Suppressor macrophage (primary cell): ENCODE results near the gene TMCC3.
"Not testable (repeated sequence)": the region's sequence is repeated elsewhere in the genome, so short reads cannot be mapped to it uniquely, and the experiment has no call there.

Experiments
- DNase-seq, 4 experiments: peaks; one replicate each; pipeline ENCODE4 v3.0.0-alpha.2; 2020 to 2022
- total RNA-seq, 17 experiments: gene quantifications; one replicate each; lab custom pipeline; 2026; ENCODE audit warnings: mixed read lengths in 6 of 17, inconsistent platforms in 3 of 17; lab: John Stamatoyannopoulos, UW

The TMCC3 gene
- 0.28 to 13.4 (median 6.7) reads per million in 17 experiments for total RNA-seq

GRCh38 chr12:94650143-94651056, at the start of gene TMCC3:
TMCC3 (minus strand) TSS chr12:94650557; CDS start chr12:94650430, 127 bp downstream.
- DNase-seq: peak; percentile 55 to 86 (median 65)

- DNase-seq: peak; percentile 58 to 81 (median 76)
Measured at GRCh38 chr12:94699801-94700200, 49.4 kb upstream of the TMCC3 start.

- no peak for DNase-seq
Measured at GRCh38 chr12:94698578-94698977, 48.2 kb upstream of the TMCC3 start.

- DNase-seq: no peak
Measured at GRCh38 chr12:94697631-94698030, 47.3 kb upstream of the TMCC3 start.

- no peak for DNase-seq
Measured at GRCh38 chr12:94694732-94695131, 44.4 kb upstream of the TMCC3 start.

- DNase-seq: not testable (repeated sequence)
Measured at GRCh38 chr12:94692826-94693225, 42.5 kb upstream of the TMCC3 start.

- DNase-seq: peak in 3 of 4 experiments; percentile 26 to 40 (median 33)
Measured at GRCh38 chr12:94690198-94690771, 39.9 kb upstream of the TMCC3 start.

GRCh38 chr12:94689646-94690036, 39.3 kb upstream of the TMCC3 start:
- peak in 1 of 4 experiments; percentile 8 for DNase-seq

GRCh38 chr12:94689002-94689645, 38.8 kb upstream of the TMCC3 start:
- DNase-seq: peak; percentile 50 to 80 (median 66)

- no peak for DNase-seq
Measured at GRCh38 chr12:94687891-94688290, 37.5 kb upstream of the TMCC3 start.

- DNase-seq: no peak
Measured at GRCh38 chr12:94686834-94687628, 36.7 kb upstream of the TMCC3 start.

- no peak for DNase-seq
Measured at GRCh38 chr12:94684416-94685142, 34.2 kb upstream of the TMCC3 start.

GRCh38 chr12:94679554-94680195, 29.3 kb upstream of the TMCC3 start:
- no peak for DNase-seq

- no peak for DNase-seq
Measured at GRCh38 chr12:94678849-94679248, 28.5 kb upstream of the TMCC3 start.

- peak in 3 of 4 experiments; percentile 17 to 58 (median 52) for DNase-seq
Measured at GRCh38 chr12:94678379-94678778, 28.0 kb upstream of the TMCC3 start.

GRCh38 chr12:94677778-94678177, 27.4 kb upstream of the TMCC3 start:
- DNase-seq: no peak

GRCh38 chr12:94676922-94677321, 26.6 kb upstream of the TMCC3 start:
- peak; percentile 82 to 92 (median 88) for DNase-seq

GRCh38 chr12:94676031-94676641, 25.8 kb upstream of the TMCC3 start:
- DNase-seq: peak; percentile 84 to 97 (median 89)

- DNase-seq: peak; percentile 79 to 90 (median 88)
Measured at GRCh38 chr12:94674835-94675234, 24.5 kb upstream of the TMCC3 start.

GRCh38 chr12:94674051-94674451, 23.7 kb upstream of the TMCC3 start:
- peak in 1 of 4 experiments; percentile 32 for DNase-seq

GRCh38 chr12:94673496-94673895, 23.1 kb upstream of the TMCC3 start:
- no peak for DNase-seq
